Measurements from ENCODE around the gene ANXA11.

The ANXA11 gene

DNA sequence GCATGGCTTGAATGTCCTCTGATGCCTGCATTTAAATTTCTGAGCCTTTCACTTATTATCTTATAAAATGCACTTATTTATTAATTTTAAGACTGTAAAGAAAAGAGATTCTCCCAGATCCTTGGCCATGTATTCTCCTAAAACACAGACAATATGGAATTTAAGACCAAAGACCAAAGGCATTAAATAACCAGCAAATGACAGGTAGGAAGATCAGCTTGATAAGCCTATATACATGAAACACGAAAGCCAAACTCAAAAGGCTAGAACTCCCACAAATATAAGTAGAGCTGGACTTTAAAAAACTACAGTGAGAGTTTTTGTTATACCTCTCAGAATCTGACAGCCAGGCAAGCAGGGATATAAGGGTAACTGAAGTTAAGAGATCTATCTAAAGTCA lies 5.1 kb downstream of the ANXA11 start:
- H3K27me3 ChIP-seq (ENCODE audit: control insufficient read depth, low read length), result no peaks in the 10 kb centered on the region
- no peak overlapping the region for H3K4me3 ChIP-seq (ENCODE audit: low read length)
- H4K20me1 ChIP-seq (ENCODE audit: control insufficient read depth, insufficient read depth, low read depth, low read length), result peaks cover 5% of the 10 kb centered on the region
- H3K79me2 ChIP-seq (ENCODE audit: control insufficient read depth, low read length), result peaks cover 100% of the 10 kb centered on the region
- peaks cover 32% of the 10 kb centered on the region for H3K36me3 ChIP-seq (ENCODE audit: control insufficient read depth, low read length)
- peaks cover 36% of the 10 kb centered on the region for H3K4me1 ChIP-seq (ENCODE audit: control insufficient read depth, low read length)
- H3F3A ChIP-seq (ENCODE audit: control insufficient read depth, insufficient read depth), result no peaks in the 10 kb centered on the region
- no peak overlapping the region for H3K4me2 ChIP-seq (ENCODE audit: low read length)
- H3K9me3 ChIP-seq (ENCODE audit: control insufficient read depth, insufficient read depth, low read length), result no peaks in the 10 kb centered on the region; the same call in 1 of the 2 replicates
- TF ChIP-seq, protein P1, sequence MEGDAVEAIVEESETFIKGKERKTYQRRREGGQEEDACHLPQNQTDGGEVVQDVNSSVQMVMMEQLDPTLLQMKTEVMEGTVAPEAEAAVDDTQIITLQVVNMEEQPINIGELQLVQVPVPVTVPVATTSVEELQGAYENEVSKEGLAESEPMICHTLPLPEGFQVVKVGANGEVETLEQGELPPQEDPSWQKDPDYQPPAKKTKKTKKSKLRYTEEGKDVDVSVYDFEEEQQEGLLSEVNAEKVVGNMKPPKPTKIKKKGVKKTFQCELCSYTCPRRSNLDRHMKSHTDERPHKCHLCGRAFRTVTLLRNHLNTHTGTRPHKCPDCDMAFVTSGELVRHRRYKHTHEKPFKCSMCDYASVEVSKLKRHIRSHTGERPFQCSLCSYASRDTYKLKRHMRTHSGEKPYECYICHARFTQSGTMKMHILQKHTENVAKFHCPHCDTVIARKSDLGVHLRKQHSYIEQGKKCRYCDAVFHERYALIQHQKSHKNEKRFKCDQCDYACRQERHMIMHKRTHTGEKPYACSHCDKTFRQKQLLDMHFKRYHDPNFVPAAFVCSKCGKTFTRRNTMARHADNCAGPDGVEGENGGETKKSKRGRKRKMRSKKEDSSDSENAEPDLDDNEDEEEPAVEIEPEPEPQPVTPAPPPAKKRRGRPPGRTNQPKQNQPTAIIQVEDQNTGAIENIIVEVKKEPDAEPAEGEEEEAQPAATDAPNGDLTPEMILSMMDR (IDR thresholded peaks at IDR 0.05; ENCODE audit: low read depth, low read length, poor library complexity, severe bottlenecking), result no peak
- TF ChIP-seq EZH2phosphoT487 (IDR thresholded peaks at IDR 0.05; ENCODE audit: borderline replicate concordance, low read length), result no peak
- no peaks in the 10 kb centered on the region for H3K9me2 ChIP-seq (replicated peaks; ENCODE audit: control insufficient read depth, low read length)
- no peak overlapping the region for H3K27ac ChIP-seq (ENCODE audit: low read depth, low read length)

DNA sequence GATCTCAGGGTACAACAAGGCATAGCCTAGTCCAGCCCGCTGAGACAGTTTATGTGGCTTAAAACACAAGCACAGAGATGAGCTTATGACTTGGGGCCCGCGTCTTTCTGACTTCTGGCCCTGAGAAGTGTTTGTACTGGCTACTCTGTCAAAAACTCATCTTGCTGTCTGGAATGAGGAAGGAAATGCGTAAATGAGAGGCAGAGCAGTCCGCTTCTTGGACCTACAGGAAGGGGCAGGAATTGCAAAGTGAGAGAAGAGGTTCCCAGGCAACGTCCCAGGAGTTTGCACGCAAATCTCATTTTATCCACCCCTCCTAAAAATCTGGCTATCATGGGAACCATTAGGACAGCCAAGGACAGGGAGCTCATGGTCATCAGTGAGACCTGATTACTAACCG lies 5.5 kb downstream of the ANXA11 start:
- H3K4me1 ChIP-seq (ENCODE audit: control insufficient read depth, low read length), result peaks cover 36% of the 10 kb centered on the region
- H3K27ac ChIP-seq (ENCODE audit: low read depth, low read length), result no peak overlapping the region
- peaks cover 32% of the 10 kb centered on the region for H3K36me3 ChIP-seq (ENCODE audit: control insufficient read depth, low read length)
- no peak for TF ChIP-seq EZH2phosphoT487 (IDR thresholded peaks at IDR 0.05; ENCODE audit: borderline replicate concordance, low read length)
- TF ChIP-seq, protein P1 (IDR thresholded peaks at IDR 0.05; ENCODE audit: low read depth, low read length, poor library complexity, severe bottlenecking), result no peak
- no peaks in the 10 kb centered on the region for H3K27me3 ChIP-seq (ENCODE audit: control insufficient read depth, low read length)
- no peaks in the 10 kb centered on the region for H3F3A ChIP-seq (ENCODE audit: control insufficient read depth, insufficient read depth)
- peaks cover 5% of the 10 kb centered on the region for H4K20me1 ChIP-seq (ENCODE audit: control insufficient read depth, insufficient read depth, low read depth, low read length)
- H3K79me2 ChIP-seq (ENCODE audit: control insufficient read depth, low read length), result peaks cover 100% of the 10 kb centered on the region
- H3K4me2 ChIP-seq (ENCODE audit: low read length), result no peak overlapping the region
- H3K4me3 ChIP-seq (ENCODE audit: low read length), result no peak overlapping the region
- H3K9me2 ChIP-seq (replicated peaks; ENCODE audit: control insufficient read depth, low read length), result no peaks in the 10 kb centered on the region
- no peaks in the 10 kb centered on the region; the same call in 1 of the 2 replicates for H3K9me3 ChIP-seq (ENCODE audit: control insufficient read depth, insufficient read depth, low read length)

DNA sequence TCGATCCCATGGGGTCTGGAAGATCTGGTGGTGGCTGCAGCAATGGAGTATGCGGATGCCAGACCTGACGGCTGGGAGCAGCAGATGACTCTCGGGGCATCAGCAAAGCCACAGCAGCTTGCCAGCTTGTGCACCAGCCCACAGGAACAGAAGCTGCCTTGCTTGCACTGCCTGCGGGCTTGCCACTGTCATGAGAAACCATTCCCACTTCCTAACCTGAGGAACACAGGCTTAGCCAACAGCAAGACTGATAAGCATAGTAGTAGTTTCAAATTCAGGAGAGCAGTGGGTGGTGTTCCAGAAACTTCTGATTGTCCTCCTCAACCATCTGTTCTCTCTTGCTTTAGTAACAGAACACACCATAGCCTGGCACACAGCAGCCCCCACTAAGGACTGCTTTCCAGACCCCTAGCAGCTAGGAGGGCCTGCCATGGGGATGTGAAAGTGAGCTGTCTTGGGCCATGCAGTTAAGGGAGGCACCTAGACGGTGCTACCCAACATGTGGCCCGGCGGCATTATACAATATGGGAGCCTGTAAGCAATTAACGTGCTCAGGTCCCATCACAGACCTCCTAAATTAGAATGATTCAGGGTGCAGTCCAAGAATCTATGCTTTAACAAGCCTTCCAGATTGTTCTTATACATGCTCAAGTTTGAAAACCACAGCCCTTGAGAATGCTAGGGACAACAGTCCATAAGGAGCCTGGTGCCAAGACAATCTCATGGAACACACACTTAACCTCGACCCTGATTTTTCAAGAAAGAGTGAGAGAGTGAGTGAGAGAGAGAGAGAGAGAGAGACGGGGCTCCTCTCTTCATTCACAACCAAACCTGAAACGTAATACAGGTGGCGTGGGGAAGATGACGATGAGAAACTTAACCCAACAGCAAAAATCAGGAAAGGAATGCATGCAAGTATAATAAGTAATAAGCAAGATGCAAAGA lies 7.1 kb downstream of the ANXA11 start:
- Histone ChIP-seq H4K20me1 (ENCODE audit: control insufficient read depth, insufficient read depth, low read depth, low read length) (peaks cover 4% of the 10 kb centered on the region), H3F3A (ENCODE audit: control insufficient read depth, insufficient read depth) (no peaks in the 10 kb centered on the region), H3K79me2 (ENCODE audit: control insufficient read depth, low read length) (peaks cover 99% of the 10 kb centered on the region), H3K27me3 (ENCODE audit: control insufficient read depth, low read length) (no peaks in the 10 kb centered on the region), H3K4me2 (ENCODE audit: low read length) (no peak overlapping the region), H3K27ac (ENCODE audit: low read depth, low read length) (no peak overlapping the region), H3K4me1 (ENCODE audit: control insufficient read depth, low read length) (peaks cover 25% of the 10 kb centered on the region), H3K9me2 (replicated peaks; ENCODE audit: control insufficient read depth, low read length) (no peaks in the 10 kb centered on the region), H3K9me3 (ENCODE audit: control insufficient read depth, insufficient read depth, low read length) (no peaks in the 10 kb centered on the region; the same call in 1 of the 2 replicates), H3K4me3 (ENCODE audit: low read length) (no peak overlapping the region), H3K36me3 (ENCODE audit: control insufficient read depth, low read length) (peaks cover 36% of the 10 kb centered on the region)
- TF ChIP-seq, protein P1 (IDR thresholded peaks at IDR 0.05; ENCODE audit: low read depth, low read length, poor library complexity, severe bottlenecking), result no peak
- TF ChIP-seq EZH2phosphoT487 (IDR thresholded peaks at IDR 0.05; ENCODE audit: borderline replicate concordance, low read length), result no peak

Data from DOHH2 (cell line).